Measurements from ENCODE around the gene ALAS2. TPM values are rescaled to one million over a fixed set of nuclear protein-coding genes. Genes with fewer than 3 reads are reported as not detected.

ALAS2 gene
- total RNA-seq, 1 experiment from 2014 or later = not detected

- CTCF ChIA-PET = no interaction called here
- Histone ChIP-seq H3K27me3 (replicated peaks; ENCODE audit: control insufficient read depth, insufficient read depth, low read length) (no peaks in the 10 kb centered on the region), H3K4me3 (ENCODE audit: low read depth, low read length) (no peak overlapping the region), H3K4me1 (no peaks in the 10 kb centered on the region), H3K9me3 (no peaks in the 10 kb centered on the region), H3K36me3 (ENCODE audit: control insufficient read depth, insufficient read depth, low read length) (no peaks in the 10 kb centered on the region)
- no peak for DNase-seq
- TF ChIP-seq CTCF (IDR thresholded peaks at IDR 0.05; ENCODE audit: insufficient read depth in 1 of 2, low read depth in 1 of 2, low read length in 1 of 2, severe bottlenecking in 1 of 2, unreplicated experiment in 1 of 2) = no peak
- Mint-ChIP-seq H3K9me3 (ENCODE audit: unreplicated experiment) (no peaks in the 10 kb centered on the region), H3K36me3 (ENCODE audit: insufficient read depth, unreplicated experiment) (no peaks in the 10 kb centered on the region), H3K27ac (ENCODE audit: unreplicated experiment) (no peak overlapping the region), H3K4me3 (ENCODE audit: unreplicated experiment) (no peak overlapping the region), H3K4me1 (ENCODE audit: low read depth, unreplicated experiment) (no peaks in the 10 kb centered on the region), H3K27me3 (ENCODE audit: insufficient read depth, unreplicated experiment) (no peaks in the 10 kb centered on the region)
- intact Hi-C loops (cut with micrococcal nuclease; ENCODE audit: unreplicated experiment) = no loop called here
- no TSS peak for BruUV-seq (replicated peaks)
- POLR2A ChIA-PET = no interaction called here
Observed at GRCh38 chrX:55041514-55041913, 10.7 kb upstream of the ALAS2 start.

- TF ChIP-seq CTCF (IDR thresholded peaks at IDR 0.05; ENCODE audit: insufficient read depth in 1 of 2, low read depth in 1 of 2, low read length in 1 of 2, severe bottlenecking in 1 of 2, unreplicated experiment in 1 of 2) = no peak
- intact Hi-C loops (cut with micrococcal nuclease; ENCODE audit: unreplicated experiment) = no loop called here
- no peak overlapping the region for H3K4me3 Mint-ChIP-seq (ENCODE audit: unreplicated experiment)
- no peaks in the 10 kb centered on the region for H3K27me3 Mint-ChIP-seq (ENCODE audit: insufficient read depth, unreplicated experiment)
- Histone ChIP-seq H3K4me3 (ENCODE audit: low read depth, low read length) (no peak overlapping the region), H3K9me3 (no peaks in the 10 kb centered on the region), H3K4me1 (no peaks in the 10 kb centered on the region), H3K27me3 (replicated peaks; ENCODE audit: control insufficient read depth, insufficient read depth, low read length) (no peaks in the 10 kb centered on the region), H3K36me3 (ENCODE audit: control insufficient read depth, insufficient read depth, low read length) (no peaks in the 10 kb centered on the region)
- ChIA-PET CTCF (no interaction called here), POLR2A (no interaction called here)
- no peak for DNase-seq
- no peaks in the 10 kb centered on the region for H3K36me3 Mint-ChIP-seq (ENCODE audit: insufficient read depth, unreplicated experiment)
- no peaks in the 10 kb centered on the region for H3K9me3 Mint-ChIP-seq (ENCODE audit: unreplicated experiment)
- H3K4me1 Mint-ChIP-seq (ENCODE audit: low read depth, unreplicated experiment) = no peaks in the 10 kb centered on the region
- no peak overlapping the region for H3K27ac Mint-ChIP-seq (ENCODE audit: unreplicated experiment)
- no TSS peak for BruUV-seq (replicated peaks)
Observed at GRCh38 chrX:55039471-55039870, 8.7 kb upstream of the ALAS2 start.

- Mint-ChIP-seq H3K27ac (ENCODE audit: unreplicated experiment) (no peak overlapping the region), H3K27me3 (ENCODE audit: insufficient read depth, unreplicated experiment) (no peaks in the 10 kb centered on the region), H3K9me3 (ENCODE audit: unreplicated experiment) (no peaks in the 10 kb centered on the region), H3K4me3 (ENCODE audit: unreplicated experiment) (no peak overlapping the region), H3K36me3 (ENCODE audit: insufficient read depth, unreplicated experiment) (no peaks in the 10 kb centered on the region), H3K4me1 (ENCODE audit: low read depth, unreplicated experiment) (no peaks in the 10 kb centered on the region)
- H3K27me3 ChIP-seq (replicated peaks; ENCODE audit: control insufficient read depth, insufficient read depth, low read length) = no peaks in the 10 kb centered on the region
- TF ChIP-seq CTCF (IDR thresholded peaks at IDR 0.05; ENCODE audit: insufficient read depth in 1 of 2, low read depth in 1 of 2, low read length in 1 of 2, severe bottlenecking in 1 of 2, unreplicated experiment in 1 of 2) = no peak
- ChIA-PET CTCF (no interaction called here), POLR2A (no interaction called here)
- H3K4me1 ChIP-seq = no peaks in the 10 kb centered on the region
- no peaks in the 10 kb centered on the region for H3K9me3 ChIP-seq
- no peaks in the 10 kb centered on the region for H3K36me3 ChIP-seq (ENCODE audit: control insufficient read depth, insufficient read depth, low read length)
- no peak overlapping the region for H3K4me3 ChIP-seq (ENCODE audit: low read depth, low read length)
- intact Hi-C loops (cut with micrococcal nuclease; ENCODE audit: unreplicated experiment) = no loop called here
- BruUV-seq (replicated peaks) = no TSS peak
- DNase-seq = no peak
Observed at GRCh38 chrX:55033429-55033828, 2.7 kb upstream of the ALAS2 start.

All from Caco-2 (cell line).